WTC11 (cell line): ENCODE data around the gene CNOT3.

ENCODE experiments used
- CTCF ChIP-seq: fragments of 200-600 bp; IDR thresholded peaks from 2 replicates; pipeline ENCODE4 v1.8.0; 2022; ENCODE audit warnings: antibody characterized with exemption
- E2F4 ChIP-seq: sonication (generic); formaldehyde crosslinking; IDR thresholded peaks from 2 replicates; pipeline ENCODE4 v1.8.1; 2022; ENCODE audit warnings: low read depth, mild to moderate bottlenecking, moderate library complexity, missing genetic modification reagents, borderline replicate concordance
- E2F5 ChIP-seq: sonication (generic); formaldehyde crosslinking; IDR thresholded peaks from 2 replicates; pipeline ENCODE4 v1.8.1; 2022; ENCODE audit warnings: mild to moderate bottlenecking, moderate library complexity, missing genetic modification reagents
- MLX ChIP-seq: sonication (generic); formaldehyde crosslinking; IDR thresholded peaks from 2 replicates; pipeline ENCODE4 v1.8.1; 2023; ENCODE audit warnings: mild to moderate bottlenecking, missing genetic modification reagents, moderate library complexity
- NR2C2 ChIP-seq: sonication (generic); formaldehyde crosslinking; IDR thresholded peaks from 2 replicates; pipeline ENCODE4 v1.8.0; 2022; ENCODE audit warnings: mild to moderate bottlenecking, missing genetic modification reagents
- PRDM15 ChIP-seq: sonication (generic); formaldehyde crosslinking; IDR thresholded peaks from 2 replicates; pipeline ENCODE4 v1.8.0; 2022; ENCODE audit warnings: missing genetic modification reagents
- SMAD3 ChIP-seq: sonication (generic); formaldehyde crosslinking; IDR thresholded peaks from 2 replicates; pipeline ENCODE4 v1.8.0; 2022; ENCODE audit warnings: missing genetic modification reagents, mild to moderate bottlenecking, borderline replicate concordance
- TP53 ChIP-seq: sonication (generic); formaldehyde crosslinking; IDR thresholded peaks from 2 replicates; pipeline ENCODE4 v1.8.1; 2023; ENCODE audit warnings: mild to moderate bottlenecking, missing genetic modification reagents
- USF2 ChIP-seq: sonication (generic); formaldehyde crosslinking; IDR thresholded peaks from 2 replicates; pipeline ENCODE4 v1.8.1; 2023; ENCODE audit warnings: mild to moderate bottlenecking, missing genetic modification reagents, moderate library complexity
- ZNF263 ChIP-seq: sonication (generic); formaldehyde crosslinking; IDR thresholded peaks from 2 replicates; pipeline ENCODE4 v1.8.1; 2022; ENCODE audit warnings: low read depth, mild to moderate bottlenecking, moderate library complexity, missing genetic modification reagents
- ZNF423 ChIP-seq: fragments of 250-450 bp; sonication (Bioruptor Pico); IDR thresholded peaks from 2 replicates; pipeline ENCODE4 v2.1.2; 2022; ENCODE audit warnings: mild to moderate bottlenecking, moderate library complexity

GRCh38 chr19:54145541-54146158 lies 8.1 kb downstream of the CNOT3 start:
- TF ChIP-seq CTCF (no peak), NR2C2 (CRISPR knock-in tag) (no peak), E2F4 (CRISPR knock-in tag) (no peak), SMAD3 (CRISPR knock-in tag) (no peak), USF2 (CRISPR knock-in tag) (no peak), MLX (CRISPR knock-in tag) (no peak), PRDM15 (CRISPR knock-in tag) (no peak), ZNF263 (CRISPR knock-in tag) (no peak), TP53 (CRISPR knock-in tag) (no peak), E2F5 (CRISPR knock-in tag) (no peak), ZNF423 (CRISPR knock-in tag) (no peak)
